Measurements from ENCODE around the gene PROCR. TPM values are rescaled to one million over a fixed set of nuclear protein-coding genes. Genes with fewer than 3 reads are reported as not detected.

Gene PROCR
- total RNA-seq, result 32.9 and 34.0 TPM in 2 replicates

DNA sequence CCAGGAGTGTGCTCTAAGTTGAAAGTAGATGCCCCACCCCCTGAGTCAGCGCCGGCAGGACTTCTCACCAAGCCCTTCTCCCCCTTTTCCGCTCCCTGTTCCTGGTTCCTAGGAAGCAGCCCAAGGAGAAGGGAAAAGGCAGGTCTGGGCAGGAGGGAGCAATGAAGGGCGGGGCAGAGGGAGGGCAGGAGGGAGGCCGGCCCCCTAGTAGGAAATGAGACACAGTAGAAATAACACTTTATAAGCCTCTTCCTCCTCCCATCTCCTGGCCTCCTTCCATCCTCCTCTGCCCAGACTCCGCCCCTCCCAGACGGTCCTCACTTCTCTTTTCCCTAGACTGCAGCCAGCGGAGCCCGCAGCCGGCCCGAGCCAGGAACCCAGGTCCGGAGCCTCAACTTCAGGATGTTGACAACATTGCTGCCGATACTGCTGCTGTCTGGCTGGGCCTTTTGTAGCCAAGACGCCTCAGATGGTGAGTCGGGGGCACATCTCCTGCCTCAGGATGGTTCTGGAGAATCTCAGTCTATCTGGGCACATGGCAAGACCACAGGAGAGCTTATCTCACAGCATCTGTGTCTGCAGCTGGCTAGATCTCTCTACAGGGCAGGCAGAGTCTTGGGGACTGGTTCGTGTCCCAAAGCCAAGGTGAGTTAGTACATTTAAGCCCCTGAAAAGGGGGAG, at the start of gene PROCR:
PROCR (plus strand) TSS at position 320 of the 681 bp plus-strand sequence; CDS start at position 403, 83 bp downstream.

DNA sequence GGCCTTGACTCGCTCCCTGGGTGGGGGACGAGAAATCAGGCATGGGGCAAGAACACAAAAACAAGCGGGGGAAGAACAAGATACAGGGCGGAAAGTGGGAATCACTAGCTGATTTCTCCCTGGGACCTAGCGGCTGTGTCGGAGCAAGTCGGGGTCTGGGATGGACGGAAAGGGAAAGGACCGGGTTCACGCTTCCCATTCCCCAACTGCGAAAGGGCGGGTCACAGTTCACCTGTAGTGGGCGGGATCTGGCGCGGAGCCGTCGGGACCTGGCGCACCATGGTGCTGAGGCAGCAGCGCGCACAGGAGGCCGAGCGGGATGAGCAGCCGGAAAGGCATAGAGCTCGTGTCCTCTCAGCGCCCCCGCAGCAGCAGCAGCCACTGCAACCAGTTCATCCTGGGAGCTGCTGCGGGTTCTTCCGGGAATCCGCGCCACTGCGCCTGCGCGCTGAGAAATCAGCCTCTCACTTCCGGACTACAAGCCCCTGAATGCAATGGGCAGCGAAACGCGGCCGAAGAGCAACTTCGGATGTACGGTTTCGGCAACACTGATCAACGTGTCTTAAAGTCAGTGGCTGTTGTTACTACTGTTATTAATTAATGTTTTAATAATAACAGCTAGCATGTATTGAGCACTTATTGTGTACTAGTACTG, 24.8 kb upstream of the PROCR start, which contains the start of gene EDEM2:
EDEM2 (minus strand) TSS at position 417 of the 655 bp plus-strand sequence; CDS start at position 339, 78 bp downstream.

DNA sequence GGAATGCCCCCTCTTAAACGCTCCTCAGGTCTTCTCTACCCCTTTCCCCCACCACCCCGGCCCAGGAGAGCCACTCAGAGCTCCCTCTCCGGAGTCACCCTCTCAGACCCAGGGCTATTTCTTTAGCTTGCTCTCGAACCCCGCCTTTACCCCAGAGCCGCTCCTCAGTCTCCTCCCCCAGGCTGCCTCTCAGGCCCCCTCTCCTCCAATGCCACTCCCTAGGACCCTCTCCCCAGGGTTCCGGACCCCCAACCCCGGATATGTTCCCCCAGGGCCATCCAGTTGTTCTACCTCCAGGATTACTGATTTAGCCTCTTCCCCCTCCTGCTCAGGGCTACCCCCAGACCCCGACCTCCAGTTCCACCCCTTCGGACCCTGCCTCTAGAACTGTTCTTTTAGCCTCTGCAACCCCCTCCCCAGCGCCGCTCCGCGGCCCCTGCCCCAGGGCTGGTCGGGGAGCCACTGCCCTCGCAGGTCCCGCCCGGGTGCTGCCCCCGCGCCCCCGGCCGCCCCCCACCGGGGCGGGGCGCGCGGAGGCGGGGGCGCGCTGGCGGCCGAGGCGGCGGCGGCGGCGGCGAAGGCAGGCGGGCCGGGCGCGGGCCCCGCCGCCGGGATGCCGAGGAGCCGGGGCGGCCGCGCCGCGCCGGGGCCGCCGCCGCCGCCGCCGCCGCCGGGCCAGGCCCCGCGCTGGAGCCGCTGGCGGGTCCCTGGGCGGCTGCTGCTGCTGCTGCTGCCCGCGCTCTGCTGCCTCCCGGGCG, 54.4 kb downstream of the PROCR start, which contains the start of gene MMP24:
MMP24 (plus strand) TSS at position 565 of the 758 bp plus-strand sequence; CDS start at position 614, 49 bp downstream.

Other genes with a start within 250 kb of the PROCR start
- gene GSS, start 216.3 kb upstream of the PROCR start, total RNA-seq, result 68.9 and 74.2 TPM in 2 replicates
- gene MYH7B, start 216.2 kb upstream of the PROCR start, total RNA-seq, result under 0.01 and 0.15 TPM in 2 replicates
- gene TRPC4AP, start 79.3 kb upstream of the PROCR start, total RNA-seq, result 72.3 and 75.2 TPM in 2 replicates
- 28.1 and 28.7 TPM in 2 replicates for gene EDEM2, start 24.7 kb upstream of the PROCR start, total RNA-seq
- 0.15 and 0.17 TPM in 2 replicates for gene MMP24, start 54.6 kb downstream of the PROCR start, total RNA-seq
- gene MMP24OS, start 106.0 kb downstream of the PROCR start, total RNA-seq, result 32.8 and 35.5 TPM in 2 replicates
- 238 and 258 TPM in 2 replicates for gene EIF6, start 112.7 kb downstream of the PROCR start, total RNA-seq
- under 0.01 TPM in 1 of 2 replicates, not detected in the other for gene FAM83C, start 120.4 kb downstream of the PROCR start, total RNA-seq
- 33.4 and 40.2 TPM in 2 replicates for gene UQCC1, start 239.9 kb downstream of the PROCR start, total RNA-seq

Data from bronchus fibroblast of lung (primary cell).